Retinal pigment epithelial cell (primary cell): ENCODE measurements around the gene HDAC7.

Experiments used
- DNase-seq: peaks from one replicate; pipeline ENCODE4 v3.0.0-alpha.2; 2010; ENCODE audit warnings: low read depth
- H3K4me3 ChIP-seq: 2 replicates; pipeline ENCODE4 v1.5.1; 2011; ENCODE audit warnings: mild to moderate bottlenecking, low read length, control low read depth, moderate library complexity
- CTCF ChIP-seq: conservative IDR thresholded peaks from 2 replicates; pipeline ENCODE4 v1.5.1; 2011; ENCODE audit warnings: low read depth, low read length, control low read depth, inconsistent platforms

The HDAC7 gene

GRCh38 chr12:47753021-47754001, 66.4 kb downstream of the HDAC7 start:
- no peak overlapping the region for H3K4me3 ChIP-seq
- DNase-seq = no peak
- TF ChIP-seq CTCF = no peak

- H3K4me3 ChIP-seq = no peak overlapping the region
- no peak for DNase-seq
- TF ChIP-seq CTCF = no peak
These were observed 67.2 kb downstream of the HDAC7 start for GRCh38 chr12:47752552-47752951.

GRCh38 chr12:47752121-47752520, 67.6 kb downstream of the HDAC7 start:
- DNase-seq = no peak
- TF ChIP-seq CTCF = no peak
- no peak overlapping the region for H3K4me3 ChIP-seq

DNA sequence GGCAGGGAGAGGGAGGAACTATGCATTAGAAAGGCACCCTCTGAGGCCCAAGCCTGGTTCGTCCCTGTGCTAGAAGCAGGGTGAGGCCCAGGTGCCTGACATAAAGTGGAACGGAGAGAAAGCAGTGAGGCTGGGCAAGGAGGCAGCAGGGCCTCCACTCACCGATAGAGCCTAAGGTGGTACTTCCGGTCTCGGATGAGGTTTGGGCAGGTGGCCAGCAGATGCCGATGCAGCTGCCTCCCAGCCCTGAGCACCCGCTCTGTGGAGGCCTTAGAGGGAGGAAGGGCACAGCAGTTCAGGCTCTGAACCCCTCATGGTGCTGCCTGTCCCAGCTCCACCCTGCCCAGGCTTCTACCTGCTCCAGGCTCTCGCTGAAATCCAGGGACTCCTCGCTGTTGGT, 68.1 kb downstream of the HDAC7 start:
- no peak for TF ChIP-seq CTCF
- DNase-seq = no peak

GRCh38 chr12:47750916-47751470, 68.7 kb downstream of the HDAC7 start:
- no peak for DNase-seq
- no peak for TF ChIP-seq CTCF
- no peak overlapping the region for H3K4me3 ChIP-seq

More for the DNA sequence above, 68.1 kb downstream of the HDAC7 start:
- H3K4me3 ChIP-seq = no peak overlapping the region

GRCh38 chr12:47750229-47750798, 69.4 kb downstream of the HDAC7 start:
- no peak for TF ChIP-seq CTCF
- no peak for DNase-seq

More at GRCh38 chr12:47750229-47750798, 69.4 kb downstream of the HDAC7 start:
- H3K4me3 ChIP-seq = no peak overlapping the region
